ENCODE measurements around the gene TACR2.

The TACR2 gene

GRCh38 chr10:69366738-69367137, 50.0 kb downstream of the TACR2 start:
- no peak for DNase-seq

DNA sequence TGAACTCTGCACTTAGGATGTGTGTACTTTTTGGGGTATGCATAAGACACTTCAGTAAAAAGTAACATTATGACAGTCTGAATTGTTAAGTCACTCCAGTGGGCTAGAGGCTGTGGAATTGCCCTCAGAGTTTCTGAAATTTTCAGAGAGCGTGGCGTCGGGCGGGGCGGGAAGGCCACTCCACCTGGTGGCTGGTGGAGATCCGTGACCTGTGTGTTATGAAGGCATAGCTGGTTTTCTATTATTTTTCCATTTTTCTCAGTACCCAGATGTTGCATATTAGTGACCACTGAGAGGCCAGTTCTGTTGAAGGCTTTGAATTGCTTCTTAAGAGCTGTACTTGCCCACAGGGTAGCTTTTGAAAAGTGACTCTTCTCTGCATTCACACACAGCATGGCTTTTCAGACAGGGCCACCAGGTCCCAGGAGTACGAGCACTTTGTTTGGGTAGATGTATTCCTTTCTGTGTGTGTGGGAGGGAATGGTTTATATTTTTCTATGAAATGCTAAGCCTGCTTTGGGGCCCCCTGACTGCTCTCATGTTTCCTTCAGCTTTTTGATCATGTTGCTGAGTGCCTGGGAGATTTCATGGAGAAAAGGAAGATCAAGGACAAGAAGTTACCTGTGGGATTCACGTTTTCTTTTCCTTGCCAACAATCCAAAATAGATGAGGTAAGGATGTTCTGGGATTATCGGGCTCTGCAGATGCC, 52.3 kb downstream of the TACR2 start:
- no peak for DNase-seq

DNA sequence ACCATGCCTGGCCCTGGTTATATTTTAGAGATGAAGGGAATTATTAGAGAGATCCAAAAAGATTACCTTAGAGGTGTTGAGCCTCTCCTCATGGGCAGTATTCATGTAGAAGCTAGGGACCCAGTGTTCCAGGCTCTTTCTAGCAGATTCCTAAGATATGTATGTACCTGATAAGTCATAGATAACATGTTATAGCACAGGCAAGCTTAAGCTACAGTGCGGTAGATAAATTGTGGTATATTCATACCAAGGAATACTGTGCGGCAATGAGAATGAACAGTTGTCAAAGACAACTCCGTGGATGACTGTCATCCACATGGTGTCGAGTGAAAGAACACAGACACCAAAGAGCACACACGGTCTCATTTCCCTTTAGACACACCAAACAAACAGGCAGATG, 53.1 kb downstream of the TACR2 start:
- no peak for DNase-seq

DNA sequence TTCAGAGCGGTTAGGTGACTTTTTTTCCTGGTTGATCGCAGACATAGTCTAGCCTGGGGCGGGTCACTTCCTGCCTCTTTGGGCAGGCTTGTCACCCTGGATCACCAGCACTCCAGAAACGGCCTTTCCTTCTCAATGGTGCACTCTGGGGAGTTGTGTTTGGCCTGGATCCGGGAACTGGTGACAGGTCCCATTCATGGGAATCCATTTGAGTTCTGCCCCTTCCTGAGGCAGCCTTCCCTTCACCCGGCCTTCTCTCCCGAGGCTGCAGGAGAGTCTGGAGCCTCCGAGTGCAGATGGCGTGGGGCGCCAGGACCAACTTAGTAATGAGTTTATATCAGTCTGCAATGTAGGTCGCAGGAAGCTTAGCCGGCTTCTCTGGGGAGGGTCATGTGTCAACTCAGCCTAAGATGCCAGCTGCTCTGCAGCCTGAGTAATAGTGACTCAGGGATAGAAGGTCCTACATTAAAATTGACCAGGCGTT, 54.2 kb downstream of the TACR2 start:
- no peak for DNase-seq

DNA sequence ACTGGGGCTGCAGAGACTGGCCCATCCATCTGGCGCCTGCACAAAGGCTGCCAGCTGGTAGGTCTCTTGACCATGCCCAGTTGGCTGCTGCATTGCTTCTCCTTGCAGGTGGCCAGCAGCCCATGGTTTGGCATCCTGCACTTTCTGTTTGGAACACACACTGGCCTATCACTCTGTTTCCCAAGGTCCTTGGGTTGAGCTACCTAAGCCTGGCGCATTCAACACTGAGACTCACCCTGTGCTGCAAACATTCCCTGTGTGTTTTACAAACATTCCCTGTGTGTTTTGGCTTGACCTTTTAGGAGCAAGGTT, 55.5 kb downstream of the TACR2 start:
- no peak for DNase-seq

DNA sequence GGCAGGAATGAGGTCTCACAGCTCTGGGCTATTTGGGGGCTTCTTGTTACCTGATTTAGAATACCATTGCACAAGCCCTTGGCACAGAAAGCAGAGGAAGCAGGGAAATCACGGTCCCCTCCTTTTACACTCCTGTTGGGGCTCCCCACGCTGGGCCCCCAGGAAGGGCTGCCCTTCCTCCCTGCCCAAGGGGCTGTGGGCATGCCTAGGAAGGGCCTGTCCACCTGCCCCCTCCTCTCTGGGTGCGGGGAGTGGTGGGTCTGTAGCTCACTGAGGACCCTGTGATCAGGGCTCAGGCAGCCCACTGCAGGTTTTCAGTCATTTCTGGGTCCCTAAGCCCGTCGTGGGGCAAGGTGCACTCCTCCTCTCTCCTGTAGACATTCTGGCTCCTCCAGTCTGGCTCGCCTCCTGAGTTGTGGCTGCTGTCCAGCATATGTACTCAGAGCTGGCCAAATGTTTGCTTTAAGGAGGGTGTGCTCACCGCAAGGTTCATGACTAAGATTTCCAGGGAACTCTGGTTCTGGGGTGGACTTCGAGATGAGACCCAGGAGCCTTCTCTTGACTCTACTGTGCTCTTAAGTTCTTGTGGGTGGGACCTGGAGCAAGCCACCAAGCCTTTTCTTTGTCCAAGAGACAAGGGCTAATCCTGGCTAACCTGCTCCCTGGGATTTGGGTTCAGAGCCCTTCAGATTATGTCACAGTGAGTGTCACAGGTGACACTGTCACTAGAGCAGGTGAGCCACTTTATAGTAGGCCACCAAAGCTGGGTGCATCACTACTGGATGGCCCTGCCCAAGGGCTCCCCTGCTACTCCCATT, 56.0 kb downstream of the TACR2 start:
- DNase-seq, result no peak

GRCh38 chr10:69359594-69359993, 57.1 kb downstream of the TACR2 start:
- DNase-seq, result peak; percentile 24

GRCh38 chr10:69359148-69359547, 57.6 kb downstream of the TACR2 start:
- no peak for DNase-seq

DNA sequence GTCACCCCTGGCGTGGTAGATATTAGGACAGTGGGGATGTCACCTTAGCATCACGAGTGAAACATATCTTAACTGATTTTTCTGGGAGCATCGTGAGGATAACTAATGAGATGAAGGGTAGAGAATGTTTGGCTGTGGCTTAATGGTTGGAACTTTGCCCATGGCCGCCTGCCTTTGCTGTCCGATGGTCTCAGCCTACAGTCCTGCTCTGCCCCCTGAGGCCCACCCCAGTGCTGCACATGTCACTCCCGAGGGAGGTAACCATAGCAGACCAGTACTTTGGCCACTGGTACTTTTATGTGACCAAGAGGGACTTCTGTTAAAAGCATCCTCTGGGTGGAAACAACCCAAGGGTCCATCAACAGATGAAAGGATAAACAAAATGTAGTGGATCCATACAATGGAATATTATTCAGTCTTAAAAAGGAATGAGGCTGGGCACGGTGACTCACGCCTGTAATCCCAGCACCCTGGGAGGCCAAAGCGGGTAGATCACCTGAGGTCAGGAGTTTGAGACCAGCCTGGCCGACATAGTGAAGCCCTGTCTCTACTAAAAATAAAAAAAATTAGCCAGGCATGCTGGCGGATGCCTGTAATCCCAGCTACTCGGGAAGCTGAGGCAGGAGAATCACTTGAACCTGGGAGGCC, 58.4 kb downstream of the TACR2 start:
- no peak for DNase-seq

- no peak for DNase-seq
These were observed 60.5 kb downstream of the TACR2 start for GRCh38 chr10:69356187-69356586.

DNA sequence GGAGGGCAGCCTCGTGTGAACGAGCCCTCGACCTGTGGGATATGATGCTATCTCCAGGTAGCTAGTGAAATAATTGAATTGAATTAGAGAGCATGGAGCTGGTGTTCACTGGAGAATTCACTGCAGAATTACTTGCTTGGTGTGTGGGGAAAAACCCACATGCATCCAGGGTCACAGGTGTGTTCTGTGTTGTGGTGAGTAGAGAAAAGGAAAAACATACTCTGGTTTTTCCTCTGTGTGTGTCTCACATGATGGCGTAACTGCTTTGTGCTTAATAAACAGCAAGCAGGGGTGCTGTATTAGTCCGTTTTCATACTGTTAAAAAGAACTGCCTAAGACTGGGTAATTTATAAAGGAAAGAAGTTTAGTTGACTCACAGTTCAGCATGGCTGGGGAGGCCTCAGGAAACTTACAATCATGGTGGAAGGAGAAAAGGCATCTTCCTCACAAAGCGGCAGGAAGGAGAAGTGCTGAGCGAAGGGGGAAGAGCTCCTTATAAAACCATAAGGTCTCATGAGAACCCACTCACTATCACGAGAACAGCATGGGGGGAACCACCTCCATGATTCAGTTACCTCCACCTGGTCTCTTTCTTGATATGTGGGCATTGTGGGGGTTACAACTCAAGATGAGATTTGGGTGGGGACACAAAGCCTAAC, 62.6 kb downstream of the TACR2 start:
- DNase-seq, result no peak

Measured in effector CD4-positive, alpha-beta T cell (primary cell).